Hindlimb muscle (tissue), 1 donor: ENCODE measurements around the gene ILKAP. TPM values are rescaled to one million over a fixed set of nuclear protein-coding genes. Genes with fewer than 3 reads are reported as not detected.

Experiments used
- DNase-seq: peaks from one replicate; pipeline ENCODE4 v3.0.0-alpha.2; 2013
- polyA plus RNA-seq: library from polyadenylated mRNA; unstranded; fragments of 120-200 nt; gene quantifications from one replicate; pipeline ENCODE4 v1.2.1, GENCODE V29; 2013; ENCODE audit not compliant: insufficient read length

The ILKAP gene
- polyA plus RNA-seq, 1 donor: 36.4 TPM

DNA sequence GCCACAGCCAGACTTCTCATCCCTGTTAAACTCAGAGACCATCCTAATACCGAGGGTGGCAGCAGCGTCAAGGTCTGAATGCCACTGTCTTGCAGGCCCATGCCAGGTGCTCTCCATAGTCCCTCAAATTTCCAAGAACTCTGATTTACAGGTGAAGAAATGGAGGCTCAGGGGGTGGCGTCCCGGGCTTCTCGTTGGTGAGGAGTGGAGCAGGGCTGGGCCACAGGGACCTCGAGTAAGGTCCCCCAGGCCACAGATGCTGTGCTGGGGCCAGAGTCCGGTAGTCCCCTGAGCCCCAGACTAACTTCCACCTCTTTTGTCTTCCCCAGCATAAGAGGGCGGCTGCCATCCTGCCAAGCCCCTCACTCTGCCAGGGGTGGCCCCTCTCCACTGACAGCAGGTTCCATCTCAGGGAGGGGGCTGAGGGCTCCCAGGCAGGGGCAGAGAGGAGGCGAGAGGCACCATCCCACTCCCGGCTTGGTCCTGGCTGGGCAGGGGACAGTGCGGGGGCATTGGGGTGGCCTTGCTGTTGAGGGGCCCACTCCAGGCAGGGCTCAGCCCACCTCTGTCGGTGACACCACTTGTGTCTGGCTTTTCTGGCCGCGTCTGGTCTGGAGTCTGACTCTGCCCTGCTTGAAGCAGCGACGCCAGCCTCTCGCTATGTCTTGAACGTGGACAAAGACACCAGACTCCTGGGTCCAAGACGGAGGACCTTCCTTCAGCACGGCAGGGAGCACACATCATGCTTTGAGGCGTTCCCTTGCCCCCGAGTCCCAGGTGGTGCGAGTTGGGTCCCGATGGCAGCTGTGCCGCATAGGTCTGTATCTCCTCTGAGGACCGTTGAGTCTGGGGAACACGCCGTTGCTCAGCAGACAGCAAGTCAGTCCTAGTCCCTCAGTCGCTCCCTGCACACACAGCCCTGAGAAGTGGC lies 80.9 kb downstream of the ILKAP start:
- DNase-seq: no peak

- DNase-seq: no peak
These were observed 81.8 kb downstream of the ILKAP start for GRCh38 chr2:238121511-238122286.

- DNase-seq: no peak
These were observed 82.8 kb downstream of the ILKAP start for GRCh38 chr2:238120463-238121298.

Other genes starting within 250 kb of the ILKAP start
- gene UBE2F, start 236.7 kb downstream of the ILKAP start, polyA plus RNA-seq: 40.9 TPM
- gene SCLY, start 142.7 kb downstream of the ILKAP start, polyA plus RNA-seq: 11.3 TPM
- 1.2 TPM for gene ESPNL, start 103.4 kb downstream of the ILKAP start, polyA plus RNA-seq
- 25.9 TPM for gene KLHL30, start 65.0 kb downstream of the ILKAP start, polyA plus RNA-seq
- 6.3 TPM for gene ERFE, start 44.7 kb downstream of the ILKAP start, polyA plus RNA-seq
- gene HES6, start 36.3 kb upstream of the ILKAP start, polyA plus RNA-seq: 22.0 TPM
- gene PER2, start 84.9 kb upstream of the ILKAP start, polyA plus RNA-seq: 4.4 TPM
- 9.3 TPM for gene TRAF3IP1, start 116.8 kb upstream of the ILKAP start, polyA plus RNA-seq
- gene ASB1, start 223.2 kb upstream of the ILKAP start, polyA plus RNA-seq: 49.7 TPM